ENCODE results near the gene ERG28.

The ERG28 gene, protein sequence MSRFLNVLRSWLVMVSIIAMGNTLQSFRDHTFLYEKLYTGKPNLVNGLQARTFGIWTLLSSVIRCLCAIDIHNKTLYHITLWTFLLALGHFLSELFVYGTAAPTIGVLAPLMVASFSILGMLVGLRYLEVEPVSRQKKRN

GRCh38 chr14:75660630-75661498 is at the start of gene ERG28, which contains the start of gene TTLL5:
ERG28 (minus strand) TSS chr14:75660876; CDS start chr14:75657502, 3,374 bp downstream.
TTLL5 (plus strand) TSS chr14:75661246; CDS start chr14:75663150, 1,904 bp downstream.
- Histone ChIP-seq H4K20me1 (ENCODE audit: insufficient read depth) (no peaks in the 10 kb centered on the region), H3K27me3 (ENCODE audit: insufficient read depth, low read depth) (no peaks in the 10 kb centered on the region), H3K9ac (peak within 1 kb of the TSS; percentile 76), H3K79me2 (ENCODE audit: insufficient read depth, low read depth) (no peaks in the 10 kb centered on the region), H3K4me3 (IDR thresholded peaks at IDR 0.05; ENCODE audit: insufficient read depth, low read depth, low read length) (no peak within 1 kb of the TSS), H3K36me3 (ENCODE audit: insufficient read depth) (no peaks in the 10 kb centered on the region), H3K4me1 (ENCODE audit: low read depth, poor library complexity, severe bottlenecking) (peaks cover 6% of the 10 kb centered on the region), H2AFZ (ENCODE audit: low read depth) (peak within 1 kb of the TSS; percentile 69), H3K27ac (peak within 1 kb of the TSS; percentile 63), H3K4me2 (peak within 1 kb of the TSS; percentile 80)
- TF ChIP-seq CTCF (conservative IDR thresholded peaks at IDR 0.05; ENCODE audit: low read depth, low read length): no peak

DNA sequence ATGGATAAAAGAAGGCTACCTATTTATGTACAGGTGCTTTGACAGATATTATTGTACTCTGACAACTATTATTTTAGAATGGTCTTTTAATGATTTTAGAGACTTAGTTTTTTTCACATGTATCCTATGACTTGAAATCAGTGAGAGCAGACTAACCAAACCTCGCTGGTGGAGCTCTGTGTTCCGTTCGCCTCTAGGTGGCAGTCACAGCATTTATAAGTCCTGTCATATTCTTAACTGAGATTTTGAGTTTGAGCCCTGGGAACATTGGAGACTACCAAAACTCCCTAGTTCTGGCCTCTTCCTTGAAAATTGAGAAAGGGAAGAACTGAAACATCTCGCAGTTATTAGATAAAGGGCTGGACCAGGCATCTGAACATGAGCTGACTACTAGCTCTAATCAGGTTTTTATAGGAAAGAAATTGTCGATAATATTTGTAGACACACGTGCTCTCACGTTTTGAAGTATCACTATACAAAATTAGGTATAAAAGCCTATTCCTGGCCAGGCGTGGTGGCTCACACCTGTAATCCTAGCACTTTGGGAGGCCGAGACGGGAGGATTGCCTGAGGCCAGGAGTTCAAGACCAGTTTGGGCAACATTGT is 48.6 kb upstream of the ERG28 start:
- TF ChIP-seq CTCF (conservative IDR thresholded peaks at IDR 0.05; ENCODE audit: low read depth, low read length): peak; percentile 70
- no peaks in the 10 kb centered on the region for H3K27me3 ChIP-seq (ENCODE audit: insufficient read depth, low read depth)
- no peaks in the 10 kb centered on the region for H4K20me1 ChIP-seq (ENCODE audit: insufficient read depth)
- peaks cover 24% of the 10 kb centered on the region for H3K4me1 ChIP-seq (ENCODE audit: low read depth, poor library complexity, severe bottlenecking)
- H2AFZ ChIP-seq (ENCODE audit: low read depth): no peak overlapping the region
- no peak overlapping the region for H3K4me2 ChIP-seq
- no peak overlapping the region for H3K4me3 ChIP-seq (IDR thresholded peaks at IDR 0.05; ENCODE audit: insufficient read depth, low read depth, low read length)
- H3K27ac ChIP-seq: no peak overlapping the region
- H3K9ac ChIP-seq: no peak overlapping the region
- no peaks in the 10 kb centered on the region for H3K79me2 ChIP-seq (ENCODE audit: insufficient read depth, low read depth)
- no peaks in the 10 kb centered on the region for H3K36me3 ChIP-seq (ENCODE audit: insufficient read depth)

DNA sequence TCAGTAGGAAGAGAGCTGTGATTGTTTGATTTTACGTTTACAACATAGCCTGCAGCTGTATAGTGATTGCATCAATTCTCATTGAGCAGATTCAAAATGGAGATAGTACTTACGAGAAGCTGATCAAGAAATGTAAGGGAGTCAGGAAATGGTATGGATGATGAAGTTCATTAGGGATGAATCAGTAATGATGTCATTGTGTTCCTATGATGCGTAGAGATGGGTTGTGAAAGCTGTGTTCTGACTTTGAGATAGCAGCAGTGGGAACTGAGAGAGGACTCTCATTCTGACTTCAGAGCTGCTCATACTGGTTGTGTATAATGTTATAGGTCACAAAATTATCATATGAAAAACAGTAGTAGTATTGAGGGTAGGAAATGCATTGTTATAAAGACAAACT is 44.3 kb upstream of the ERG28 start:
- H3K79me2 ChIP-seq (ENCODE audit: insufficient read depth, low read depth): no peaks in the 10 kb centered on the region
- no peaks in the 10 kb centered on the region for H3K36me3 ChIP-seq (ENCODE audit: insufficient read depth)
- no peaks in the 10 kb centered on the region for H3K27me3 ChIP-seq (ENCODE audit: insufficient read depth, low read depth)
- H3K4me3 ChIP-seq (IDR thresholded peaks at IDR 0.05; ENCODE audit: insufficient read depth, low read depth, low read length): no peak overlapping the region
- H3K4me1 ChIP-seq (ENCODE audit: low read depth, poor library complexity, severe bottlenecking): no peaks in the 10 kb centered on the region
- H4K20me1 ChIP-seq (ENCODE audit: insufficient read depth): no peaks in the 10 kb centered on the region
- no peak overlapping the region for H2AFZ ChIP-seq (ENCODE audit: low read depth)
- H3K27ac ChIP-seq: no peak overlapping the region
- no peak overlapping the region for H3K4me2 ChIP-seq
- no peak overlapping the region for H3K9ac ChIP-seq
- no peak for TF ChIP-seq CTCF (conservative IDR thresholded peaks at IDR 0.05; ENCODE audit: low read depth, low read length)

DNA sequence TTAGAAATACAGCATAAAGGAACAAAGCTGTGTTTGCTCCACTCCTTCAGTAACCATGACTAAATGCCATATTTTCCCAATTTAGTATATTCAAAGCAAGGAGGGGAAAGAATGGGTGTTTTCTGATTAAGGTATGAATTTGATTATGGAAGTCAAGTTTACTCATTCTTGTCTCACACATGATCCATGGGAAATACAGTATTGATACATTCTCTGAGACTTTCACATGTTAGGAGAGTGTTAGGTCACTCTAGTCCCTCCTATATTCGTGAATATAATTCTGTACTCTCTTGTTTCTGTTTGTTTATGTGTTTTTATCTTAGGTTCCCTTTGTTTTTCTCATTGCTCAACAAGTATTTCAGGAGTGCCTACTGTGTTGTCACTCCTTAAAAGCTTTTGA is 42.8 kb upstream of the ERG28 start:
- Histone ChIP-seq H3K36me3 (ENCODE audit: insufficient read depth) (no peaks in the 10 kb centered on the region), H3K4me1 (ENCODE audit: low read depth, poor library complexity, severe bottlenecking) (no peaks in the 10 kb centered on the region), H3K27ac (no peak overlapping the region), H3K27me3 (ENCODE audit: insufficient read depth, low read depth) (no peaks in the 10 kb centered on the region), H3K4me2 (no peak overlapping the region), H3K79me2 (ENCODE audit: insufficient read depth, low read depth) (no peaks in the 10 kb centered on the region), H4K20me1 (ENCODE audit: insufficient read depth) (no peaks in the 10 kb centered on the region), H3K4me3 (IDR thresholded peaks at IDR 0.05; ENCODE audit: insufficient read depth, low read depth, low read length) (no peak overlapping the region), H3K9ac (no peak overlapping the region), H2AFZ (ENCODE audit: low read depth) (no peak overlapping the region)
- no peak for TF ChIP-seq CTCF (conservative IDR thresholded peaks at IDR 0.05; ENCODE audit: low read depth, low read length)
